Type B pancreatic cell (in vitro differentiated cells): Measurements from ENCODE around the gene ERCC4. TPM values are rescaled to one million over a fixed set of nuclear protein-coding genes. Genes with fewer than 3 reads are reported as not detected.

Experiments used
- DNase-seq: peaks from one replicate; pipeline ENCODE4 v3.0.0; 2021; ENCODE audit warnings: mixed read lengths; ENCODE audit not compliant: unreplicated experiment; ENCODE audit errors: extremely low spot score
- H3K27ac Mint-ChIP-seq: 2 replicates; pipeline ENCODE4 v1.8.0; 2021; ENCODE audit warnings: mild to moderate bottlenecking, mixed read lengths
- H3K27me3 Mint-ChIP-seq: 2 replicates; pipeline ENCODE4 v1.8.0; 2021; ENCODE audit warnings: mixed read lengths
- H3K36me3 Mint-ChIP-seq: 2 replicates; pipeline ENCODE4 v1.8.0; 2021; ENCODE audit warnings: mixed read lengths
- H3K4me1 Mint-ChIP-seq: one replicate; pipeline ENCODE4 v1.8.0; 2021; ENCODE audit warnings: mixed read lengths; ENCODE audit not compliant: unreplicated experiment
- H3K4me3 Mint-ChIP-seq: 2 replicates; pipeline ENCODE4 v1.8.0; 2021; ENCODE audit warnings: mild to moderate bottlenecking, mixed read lengths
- H3K9me3 Mint-ChIP-seq: 2 replicates; pipeline ENCODE4 v1.8.0; 2021; ENCODE audit warnings: mixed read lengths
- total RNA-seq: library from RNA; stranded (reverse); gene quantifications from 2 replicates; pipeline ENCODE4 v1.2.1, GENCODE V29; 2021; ENCODE audit warnings: low replicate concordance
- TF ChIP-seq, protein P1 (sequence below): fragments of 200-600 bp; sonication (generic); conservative IDR thresholded peaks from 2 replicates; pipeline ENCODE4 v1.5.0; 2021; ENCODE audit warnings: antibody characterized with exemption, mild to moderate bottlenecking

ERCC4 gene
- total RNA-seq, 1 donor from 2014 or later = 17.9 TPM

DNA sequence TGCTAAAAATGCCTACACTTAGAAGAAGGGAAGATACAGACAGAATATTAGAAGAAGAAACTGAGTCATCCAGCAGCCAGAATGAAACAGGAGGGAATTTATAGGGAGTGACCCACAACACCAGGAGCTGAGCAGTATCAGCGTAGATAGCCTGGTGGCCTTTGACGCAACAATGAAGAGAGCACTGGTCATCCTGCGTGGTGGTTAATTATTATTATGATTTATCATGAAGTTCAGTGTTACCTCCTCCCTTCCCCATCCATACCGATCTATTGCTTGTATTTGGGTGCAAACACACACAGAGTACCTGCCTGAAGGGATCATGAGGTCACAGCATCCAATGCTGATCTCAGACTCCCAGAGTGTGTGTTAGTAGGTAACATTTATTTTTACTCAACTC lies 38.5 kb downstream of the ERCC4 start:
- Mint-ChIP-seq H3K9me3 (no peaks in the 10 kb centered on the region), H3K36me3 (no peaks in the 10 kb centered on the region), H3K4me1 (peaks cover 40% of the 10 kb centered on the region), H3K27ac (no peak overlapping the region), H3K4me3 (no peak overlapping the region), H3K27me3 (peaks cover 3% of the 10 kb centered on the region)
- DNase-seq = no peak
- TF ChIP-seq, protein P1, sequence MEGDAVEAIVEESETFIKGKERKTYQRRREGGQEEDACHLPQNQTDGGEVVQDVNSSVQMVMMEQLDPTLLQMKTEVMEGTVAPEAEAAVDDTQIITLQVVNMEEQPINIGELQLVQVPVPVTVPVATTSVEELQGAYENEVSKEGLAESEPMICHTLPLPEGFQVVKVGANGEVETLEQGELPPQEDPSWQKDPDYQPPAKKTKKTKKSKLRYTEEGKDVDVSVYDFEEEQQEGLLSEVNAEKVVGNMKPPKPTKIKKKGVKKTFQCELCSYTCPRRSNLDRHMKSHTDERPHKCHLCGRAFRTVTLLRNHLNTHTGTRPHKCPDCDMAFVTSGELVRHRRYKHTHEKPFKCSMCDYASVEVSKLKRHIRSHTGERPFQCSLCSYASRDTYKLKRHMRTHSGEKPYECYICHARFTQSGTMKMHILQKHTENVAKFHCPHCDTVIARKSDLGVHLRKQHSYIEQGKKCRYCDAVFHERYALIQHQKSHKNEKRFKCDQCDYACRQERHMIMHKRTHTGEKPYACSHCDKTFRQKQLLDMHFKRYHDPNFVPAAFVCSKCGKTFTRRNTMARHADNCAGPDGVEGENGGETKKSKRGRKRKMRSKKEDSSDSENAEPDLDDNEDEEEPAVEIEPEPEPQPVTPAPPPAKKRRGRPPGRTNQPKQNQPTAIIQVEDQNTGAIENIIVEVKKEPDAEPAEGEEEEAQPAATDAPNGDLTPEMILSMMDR = no peak

DNA sequence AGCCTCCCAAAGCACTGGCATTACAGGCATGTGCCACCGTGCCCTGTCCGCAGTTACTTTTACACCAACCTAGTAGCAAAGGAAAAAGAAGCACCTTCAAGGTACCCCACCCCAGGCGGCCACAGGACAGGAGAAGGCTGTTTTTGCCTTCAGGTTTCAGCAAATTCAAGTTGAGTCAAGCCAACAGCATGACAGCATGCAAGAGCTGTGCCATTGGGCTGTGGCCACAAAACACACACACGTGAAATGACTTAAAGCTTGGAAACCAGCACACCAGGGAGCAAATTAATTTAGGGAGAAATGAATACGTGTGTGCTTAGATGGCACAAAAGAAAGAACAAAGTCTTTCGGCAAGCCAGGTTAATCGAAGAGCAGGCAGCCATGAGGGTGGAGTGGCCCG lies 39.7 kb downstream of the ERCC4 start:
- Mint-ChIP-seq H3K27ac (no peak overlapping the region), H3K27me3 (peaks cover 3% of the 10 kb centered on the region), H3K4me1 (peaks cover 38% of the 10 kb centered on the region), H3K36me3 (no peaks in the 10 kb centered on the region), H3K4me3 (no peak overlapping the region), H3K9me3 (no peaks in the 10 kb centered on the region)
- no peak for DNase-seq
- TF ChIP-seq, protein P1 = no peak

DNA sequence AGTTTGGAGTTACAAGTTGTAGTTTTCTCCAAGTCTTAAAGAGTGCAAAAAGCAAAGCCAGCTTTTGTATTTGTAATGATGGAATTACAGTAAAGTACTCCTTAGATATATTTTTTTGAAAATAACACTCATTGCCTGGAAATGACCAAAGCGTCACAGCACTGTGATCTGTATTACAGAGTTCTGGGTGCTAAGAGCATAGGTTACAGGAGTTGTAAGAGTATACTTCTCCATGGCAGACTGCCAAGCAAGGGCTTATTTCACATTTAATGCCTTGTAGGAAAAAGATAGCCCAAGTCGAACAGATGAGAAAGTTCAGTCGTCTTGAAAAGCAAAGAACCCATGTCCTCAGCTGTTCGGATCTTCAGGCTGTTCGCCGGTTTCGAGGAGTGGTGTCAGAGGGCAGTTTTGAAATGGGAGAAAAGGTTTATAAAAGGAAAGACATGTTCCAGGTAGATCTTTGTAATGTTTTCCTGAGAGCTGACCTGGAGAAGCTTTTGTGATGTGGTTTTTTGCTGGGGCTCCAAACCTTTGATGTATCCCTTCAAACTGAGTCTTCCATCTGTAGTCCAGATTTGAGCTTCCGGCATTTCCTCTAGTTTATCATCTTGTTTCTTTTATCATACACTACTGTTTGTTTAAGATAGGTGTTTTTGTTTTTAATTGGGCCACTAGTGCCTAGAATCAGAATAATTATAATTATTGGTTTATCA lies 41.3 kb downstream of the ERCC4 start:
- Mint-ChIP-seq H3K4me3 (no peak overlapping the region), H3K36me3 (no peaks in the 10 kb centered on the region), H3K4me1 (peaks cover 30% of the 10 kb centered on the region), H3K27me3 (peaks cover 13% of the 10 kb centered on the region), H3K9me3 (no peaks in the 10 kb centered on the region), H3K27ac (no peak overlapping the region)
- TF ChIP-seq, protein P1 = no peak
- DNase-seq = no peak

DNA sequence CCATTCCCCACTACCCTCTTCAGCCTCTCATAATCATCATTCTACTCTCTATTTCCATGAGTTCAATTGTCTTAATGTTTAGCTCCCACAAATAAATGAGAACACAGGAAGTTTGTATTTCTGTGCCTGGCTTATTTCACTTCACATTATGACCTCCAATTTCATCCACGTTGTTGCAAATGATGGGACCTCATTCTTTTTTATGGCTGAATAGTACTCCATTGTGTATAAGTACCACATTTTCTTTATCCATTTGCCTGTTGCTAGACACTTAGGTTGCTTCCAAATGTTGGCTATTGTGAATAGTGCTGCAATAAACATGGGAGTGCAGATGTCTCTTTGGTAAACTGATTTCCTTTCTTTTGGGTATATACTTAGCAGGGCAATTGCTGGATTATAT lies 42.3 kb downstream of the ERCC4 start:
- TF ChIP-seq, protein P1 = no peak
- H3K4me3 Mint-ChIP-seq = no peak overlapping the region
- H3K36me3 Mint-ChIP-seq = no peaks in the 10 kb centered on the region
- peaks cover 13% of the 10 kb centered on the region for H3K27me3 Mint-ChIP-seq
- peaks cover 23% of the 10 kb centered on the region for H3K4me1 Mint-ChIP-seq
- no peak overlapping the region for H3K27ac Mint-ChIP-seq
- H3K9me3 Mint-ChIP-seq = no peaks in the 10 kb centered on the region
- no peak for DNase-seq

DNA sequence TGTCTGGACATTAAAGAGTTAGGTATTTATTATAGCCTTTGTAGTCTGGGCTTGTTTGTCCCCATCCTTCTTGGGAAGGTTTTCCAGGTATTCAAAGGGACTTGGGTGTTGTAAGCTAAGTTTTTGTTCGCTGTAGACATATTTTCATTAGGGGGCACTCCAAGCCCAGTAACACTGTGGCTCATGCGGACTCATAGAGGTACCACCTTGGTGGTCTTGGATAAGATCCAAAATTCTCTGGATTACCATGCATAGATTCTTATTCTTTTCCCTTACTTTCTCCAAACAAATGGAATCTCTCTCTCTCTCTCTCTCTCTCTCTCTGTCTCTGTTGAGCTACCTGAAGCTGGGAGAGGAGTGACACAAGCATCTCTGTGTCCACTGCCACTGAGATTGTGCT lies 48.9 kb downstream of the ERCC4 start:
- Mint-ChIP-seq H3K4me1 (no peaks in the 10 kb centered on the region), H3K27me3 (peaks cover 10% of the 10 kb centered on the region), H3K4me3 (no peak overlapping the region), H3K36me3 (no peaks in the 10 kb centered on the region), H3K27ac (no peak overlapping the region), H3K9me3 (no peaks in the 10 kb centered on the region)
- no peak for DNase-seq
- TF ChIP-seq, protein P1 = no peak
